GM23248 (cell line): Measurements from ENCODE around the gene SCAANT1.

ENCODE experiments used
- EZH2 ChIP-seq: fragments of 200-600 bp; sonication (generic); IDR thresholded peaks from 2 replicates; pipeline ENCODE4 v1.6.1; 2018; ENCODE audit warnings: antibody characterized with exemption, mild to moderate bottlenecking; ENCODE audit not compliant: insufficient read depth, poor library complexity, severe bottlenecking
- EZH2phosphoT487 ChIP-seq: fragments of 200-600 bp; sonication (generic); IDR thresholded peaks from 2 replicates; pipeline ENCODE4 v1.6.1; 2018; ENCODE audit warnings: antibody characterized with exemption, moderate library complexity, mild to moderate bottlenecking, low read depth; ENCODE audit not compliant: insufficient read depth

- TF ChIP-seq EZH2phosphoT487 (no peak), EZH2 (no peak)
Measured at GRCh38 chr3:63934041-63934866, 22.1 kb upstream of the SCAANT1 start.
